ENCODE measurements around the gene LIMK2. TPM values are rescaled to one million over a fixed set of nuclear protein-coding genes. Genes with fewer than 3 reads are reported as not detected.
"Not testable (repeated sequence)": the region's sequence is repeated elsewhere in the genome, so short reads cannot be mapped to it uniquely, and the experiment has no call there.

LIMK2 gene
- total and polyA plus RNA-seq, 10 of the 15 experiments (the other 5 are each of a cell fraction or from before 2014, with no cell fraction given), result 2.9 to 40.4 (median 26.7) TPM

DNA sequence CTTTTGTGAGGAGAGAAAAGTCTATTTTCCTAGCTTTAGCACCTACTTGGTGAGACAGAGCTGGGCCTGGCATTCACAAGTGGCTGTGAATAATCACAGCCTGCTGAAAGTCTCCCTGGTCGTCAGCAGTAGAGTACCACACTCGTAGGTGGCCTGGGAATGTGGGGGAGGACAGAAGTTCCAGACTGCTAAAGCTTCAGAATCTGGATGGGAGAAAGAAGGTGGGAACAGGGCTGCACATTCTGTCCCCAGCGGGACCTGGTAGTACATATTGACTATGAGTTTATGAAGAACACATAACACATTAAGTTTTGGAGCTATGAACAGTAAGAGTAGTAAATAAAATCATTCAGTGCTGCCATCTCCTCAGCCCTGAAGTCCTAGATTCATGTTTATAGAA is 19.0 kb upstream of the LIMK2 start:
- FAIRE-seq (no peak), DNase-seq (ENCODE audit: low read depth, low spot score) (no peak), ATAC-seq (no peak)
- ChIA-PET POLR2A (no interaction called here), RAD21 (ENCODE audit: unreplicated experiment) (no interaction called here), SMC1A (ENCODE audit: uncharacterized antibody, unreplicated experiment) (no interaction called here), CTCF (no interaction called here)
- in situ Hi-C loops (cut with MboI) (no loop called here), intact Hi-C loops (cut with micrococcal nuclease; ENCODE audit: unreplicated experiment) (no loop called here)
- TF ChIP-seq TARDBP (IDR thresholded peaks at IDR 0.05; ENCODE audit: borderline replicate concordance) (no peak), MXI1 (IDR thresholded peaks at IDR 0.05; ENCODE audit: low read depth, low read length) (no peak), HDGF (IDR thresholded peaks at IDR 0.05) (no peak), PAX8 (IDR thresholded peaks at IDR 0.05) (no peak), RFX5 (IDR thresholded peaks at IDR 0.05; ENCODE audit: low read depth, low read length) (no peak), MTA3 (IDR thresholded peaks at IDR 0.05; ENCODE audit: borderline replicate concordance, low read length) (no peak), POLR2A (IDR thresholded peaks at IDR 0.05; ENCODE audit: low read depth, low read length) (no peak)
- TF ChIP-seq, protein P1, sequence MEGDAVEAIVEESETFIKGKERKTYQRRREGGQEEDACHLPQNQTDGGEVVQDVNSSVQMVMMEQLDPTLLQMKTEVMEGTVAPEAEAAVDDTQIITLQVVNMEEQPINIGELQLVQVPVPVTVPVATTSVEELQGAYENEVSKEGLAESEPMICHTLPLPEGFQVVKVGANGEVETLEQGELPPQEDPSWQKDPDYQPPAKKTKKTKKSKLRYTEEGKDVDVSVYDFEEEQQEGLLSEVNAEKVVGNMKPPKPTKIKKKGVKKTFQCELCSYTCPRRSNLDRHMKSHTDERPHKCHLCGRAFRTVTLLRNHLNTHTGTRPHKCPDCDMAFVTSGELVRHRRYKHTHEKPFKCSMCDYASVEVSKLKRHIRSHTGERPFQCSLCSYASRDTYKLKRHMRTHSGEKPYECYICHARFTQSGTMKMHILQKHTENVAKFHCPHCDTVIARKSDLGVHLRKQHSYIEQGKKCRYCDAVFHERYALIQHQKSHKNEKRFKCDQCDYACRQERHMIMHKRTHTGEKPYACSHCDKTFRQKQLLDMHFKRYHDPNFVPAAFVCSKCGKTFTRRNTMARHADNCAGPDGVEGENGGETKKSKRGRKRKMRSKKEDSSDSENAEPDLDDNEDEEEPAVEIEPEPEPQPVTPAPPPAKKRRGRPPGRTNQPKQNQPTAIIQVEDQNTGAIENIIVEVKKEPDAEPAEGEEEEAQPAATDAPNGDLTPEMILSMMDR (IDR thresholded peaks at IDR 0.05 in 2 of 3, conservative IDR thresholded peaks at IDR 0.05 in 1 of 3; ENCODE audit: control insufficient read depth in 2 of 3, extremely low read depth in 1 of 3, insufficient read depth in 1 of 3, low read depth in 3 of 3, low read length in 3 of 3), result no peak
- no TSS peak for BruUV-seq (replicated peaks)
- H3K9me3 ChIP-seq (replicated peaks; ENCODE audit: control insufficient read depth, insufficient read depth, low read length), result no peaks in the 10 kb centered on the region
- H2AFZ ChIP-seq (ENCODE audit: control insufficient read depth, low read depth, low read length), result no peak overlapping the region
- no peak overlapping the region for H3K27ac ChIP-seq (ENCODE audit: control insufficient read depth, insufficient read depth)
- no peaks in the 10 kb centered on the region for H3K27me3 ChIP-seq (replicated peaks in 1 of 2; ENCODE audit: control insufficient read depth in 2 of 2, insufficient read depth in 2 of 2, low read length in 1 of 2)
- H3K4me1 ChIP-seq (ENCODE audit: control insufficient read depth, insufficient read depth, low read length), result no peaks in the 10 kb centered on the region
- H4K20me1 ChIP-seq (ENCODE audit: control insufficient read depth, insufficient read depth), result no peaks in the 10 kb centered on the region
- no peak overlapping the region for H3K4me2 ChIP-seq (ENCODE audit: control insufficient read depth, insufficient read depth)
- no peak overlapping the region for H3K4me3 ChIP-seq
- H3K9ac ChIP-seq (ENCODE audit: control insufficient read depth, insufficient read depth, low read length), result no peak overlapping the region
- peaks cover 2 to 4% of the 10 kb centered on the region in 2 experiments; a peak in 3 of 4 replicates for H3K36me3 ChIP-seq (ENCODE audit: control insufficient read depth in 2 of 2, insufficient read depth in 2 of 2, low read length in 1 of 2)
- 96% methylated on average over 3 of the region's 3 CpGs for WGBS (ENCODE audit: insufficient coverage, insufficient replicate concordance, low lambda C conversion rate, missing lambda C conversion rate)
- H3K79me2 ChIP-seq (ENCODE audit: control insufficient read depth, insufficient read depth, low read length), result no peaks in the 10 kb centered on the region

DNA sequence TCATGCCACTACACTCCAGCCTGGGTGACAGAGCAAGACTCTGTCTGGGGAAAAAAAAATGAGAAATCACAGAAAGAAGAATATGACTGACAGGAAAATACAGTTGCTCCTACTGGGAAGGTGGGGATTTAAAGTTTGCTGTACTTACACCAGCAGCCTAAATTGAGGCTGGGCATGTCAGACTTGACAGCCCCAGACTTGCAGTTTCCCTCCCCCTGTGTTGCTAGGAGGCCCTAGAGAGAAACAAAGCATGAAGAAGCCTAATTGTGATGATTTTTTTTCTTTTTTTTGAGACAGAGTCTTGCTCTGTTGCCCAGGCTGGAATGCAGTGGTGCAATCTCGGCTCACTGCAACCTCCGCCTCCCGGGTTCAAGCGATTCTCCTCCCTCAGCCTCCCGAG is 17.4 kb upstream of the LIMK2 start:
- DNase-seq (ENCODE audit: low read depth, low spot score); POLR2A ChIA-PET; H3K4me2 ChIP-seq (ENCODE audit: control insufficient read depth, insufficient read depth); H3K27me3 ChIP-seq (replicated peaks in 1 of 2; ENCODE audit: control insufficient read depth in 2 of 2, insufficient read depth in 2 of 2, low read length in 1 of 2); H4K20me1 ChIP-seq (ENCODE audit: control insufficient read depth, insufficient read depth); H3K27ac ChIP-seq (ENCODE audit: control insufficient read depth, insufficient read depth); BruUV-seq (replicated peaks); H2AFZ ChIP-seq (ENCODE audit: control insufficient read depth, low read depth, low read length); RAD21 ChIA-PET (ENCODE audit: unreplicated experiment); H3K4me1 ChIP-seq (ENCODE audit: control insufficient read depth, insufficient read depth, low read length); SMC1A ChIA-PET (ENCODE audit: uncharacterized antibody, unreplicated experiment); ATAC-seq; H3K79me2 ChIP-seq (ENCODE audit: control insufficient read depth, insufficient read depth, low read length); in situ Hi-C loops (cut with MboI); H3K9ac ChIP-seq (ENCODE audit: control insufficient read depth, insufficient read depth, low read length); FAIRE-seq; H3K36me3 ChIP-seq (ENCODE audit: control insufficient read depth in 2 of 2, insufficient read depth in 2 of 2, low read length in 1 of 2); H3K9me3 ChIP-seq (replicated peaks; ENCODE audit: control insufficient read depth, insufficient read depth, low read length); H3K4me3 ChIP-seq; intact Hi-C loops (cut with micrococcal nuclease; ENCODE audit: unreplicated experiment): not testable (repeated sequence)
- CTCF ChIA-PET, result interaction anchor here (1.0 kb wide), 1 partner anchor 16 kb away, joined by 3 read pairs; no protein-coding TSS in a partner anchor
- WGBS (ENCODE audit: insufficient coverage, insufficient replicate concordance, low lambda C conversion rate, missing lambda C conversion rate), result 99% methylated on average over 5 of the region's 5 CpGs

Data from GM12878 (cell line).